ENCODE measurements around the gene PDAP1. TPM values are rescaled to one million over a fixed set of nuclear protein-coding genes. Genes with fewer than 3 reads are reported as not detected.

PDAP1 gene
- total and polyA plus RNA-seq, 9 of the 15 experiments (the other 6 are each of a cell fraction or from before 2014, with no cell fraction given), result 10.2 to 315 (median 129) TPM

DNA sequence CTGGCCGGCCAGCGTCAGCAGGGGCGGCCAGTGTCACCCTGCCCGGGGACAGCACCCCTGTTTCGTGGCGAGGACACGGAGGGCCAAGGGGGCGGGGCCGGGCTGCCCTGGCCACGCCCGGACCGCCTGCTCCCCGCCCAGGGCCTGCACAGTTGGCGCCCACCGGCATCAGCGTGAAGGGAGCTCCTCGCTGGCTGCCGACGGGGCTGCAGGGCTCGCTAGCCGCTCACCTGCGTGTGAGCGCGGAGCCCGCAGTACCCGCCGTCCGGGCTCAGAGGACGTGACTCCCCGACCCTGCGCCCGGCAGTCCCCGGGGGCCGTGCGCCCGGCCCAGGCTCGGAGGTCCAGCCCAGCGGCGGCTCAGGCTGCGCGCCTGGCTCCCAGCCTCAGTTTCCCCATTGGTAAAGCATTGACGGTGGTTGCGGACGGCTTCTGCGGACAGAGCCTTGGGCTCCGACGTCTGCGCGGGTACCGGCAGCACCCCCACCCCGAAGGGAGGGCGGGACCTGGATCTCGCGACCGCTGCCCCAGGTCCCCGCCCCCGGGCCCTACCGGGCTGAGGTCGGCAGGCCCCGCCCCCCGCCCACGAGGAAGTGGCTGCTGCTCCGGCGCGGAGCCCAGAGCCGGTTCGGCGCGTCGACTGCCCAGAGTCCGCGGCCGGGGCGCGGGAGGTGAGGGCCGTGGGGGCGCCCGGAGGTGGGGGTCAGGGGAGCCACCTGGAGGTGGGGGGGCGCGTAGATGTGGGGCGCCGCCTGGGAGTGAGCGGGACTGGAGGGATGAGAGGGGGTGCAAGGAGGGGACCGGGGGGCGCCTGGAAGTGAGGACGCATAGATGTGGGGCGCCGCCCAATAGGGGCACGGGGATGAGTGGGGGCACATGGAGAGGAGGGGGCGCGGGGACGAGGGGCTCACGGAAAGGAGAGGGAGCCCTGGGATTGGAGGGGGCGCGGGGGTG, 34.0 kb downstream of the PDAP1 start, which contains the start of gene ARPC1B (continued):
- TF ChIP-seq, protein P1, sequence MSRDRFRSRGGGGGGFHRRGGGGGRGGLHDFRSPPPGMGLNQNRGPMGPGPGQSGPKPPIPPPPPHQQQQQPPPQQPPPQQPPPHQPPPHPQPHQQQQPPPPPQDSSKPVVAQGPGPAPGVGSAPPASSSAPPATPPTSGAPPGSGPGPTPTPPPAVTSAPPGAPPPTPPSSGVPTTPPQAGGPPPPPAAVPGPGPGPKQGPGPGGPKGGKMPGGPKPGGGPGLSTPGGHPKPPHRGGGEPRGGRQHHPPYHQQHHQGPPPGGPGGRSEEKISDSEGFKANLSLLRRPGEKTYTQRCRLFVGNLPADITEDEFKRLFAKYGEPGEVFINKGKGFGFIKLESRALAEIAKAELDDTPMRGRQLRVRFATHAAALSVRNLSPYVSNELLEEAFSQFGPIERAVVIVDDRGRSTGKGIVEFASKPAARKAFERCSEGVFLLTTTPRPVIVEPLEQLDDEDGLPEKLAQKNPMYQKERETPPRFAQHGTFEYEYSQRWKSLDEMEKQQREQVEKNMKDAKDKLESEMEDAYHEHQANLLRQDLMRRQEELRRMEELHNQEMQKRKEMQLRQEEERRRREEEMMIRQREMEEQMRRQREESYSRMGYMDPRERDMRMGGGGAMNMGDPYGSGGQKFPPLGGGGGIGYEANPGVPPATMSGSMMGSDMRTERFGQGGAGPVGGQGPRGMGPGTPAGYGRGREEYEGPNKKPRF (IDR thresholded peaks at IDR 0.05; ENCODE audit: low read depth, low read length), result no peak
- TF ChIP-seq MCM5 (IDR thresholded peaks at IDR 0.05; ENCODE audit: low read depth), result no peak
- TF ChIP-seq GATA2 (CRISPR knock-in tag; IDR thresholded peaks at IDR 0.05), result no peak
- no peak for TF ChIP-seq PHF21A (IDR thresholded peaks at IDR 0.05; ENCODE audit: borderline replicate concordance, low read depth)
- TF ChIP-seq TRIM28 (IDR thresholded peaks at IDR 0.05), result no peak; the same call in 1 of the 2 replicates
- TF ChIP-seq ZBED1 (IDR thresholded peaks at IDR 0.05), result no peak; the same call in 1 of the 2 replicates
- TF ChIP-seq TCF7L2 (IDR thresholded peaks at IDR 0.05; ENCODE audit: low read depth, low read length), result no peak
- no peak for TF ChIP-seq NFRKB (IDR thresholded peaks at IDR 0.05; ENCODE audit: low read depth)
- TF ChIP-seq BRD4 (IDR thresholded peaks at IDR 0.05), result peak; percentile 75; the same call in 1 of the 2 replicates
- TF ChIP-seq, protein P2, sequence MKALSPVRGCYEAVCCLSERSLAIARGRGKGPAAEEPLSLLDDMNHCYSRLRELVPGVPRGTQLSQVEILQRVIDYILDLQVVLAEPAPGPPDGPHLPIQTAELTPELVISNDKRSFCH (CRISPR knock-in tag; IDR thresholded peaks at IDR 0.05), result no peak
- TF ChIP-seq, protein P2 (tag; IDR thresholded peaks at IDR 0.05), result no peak
- TF ChIP-seq, protein P3, sequence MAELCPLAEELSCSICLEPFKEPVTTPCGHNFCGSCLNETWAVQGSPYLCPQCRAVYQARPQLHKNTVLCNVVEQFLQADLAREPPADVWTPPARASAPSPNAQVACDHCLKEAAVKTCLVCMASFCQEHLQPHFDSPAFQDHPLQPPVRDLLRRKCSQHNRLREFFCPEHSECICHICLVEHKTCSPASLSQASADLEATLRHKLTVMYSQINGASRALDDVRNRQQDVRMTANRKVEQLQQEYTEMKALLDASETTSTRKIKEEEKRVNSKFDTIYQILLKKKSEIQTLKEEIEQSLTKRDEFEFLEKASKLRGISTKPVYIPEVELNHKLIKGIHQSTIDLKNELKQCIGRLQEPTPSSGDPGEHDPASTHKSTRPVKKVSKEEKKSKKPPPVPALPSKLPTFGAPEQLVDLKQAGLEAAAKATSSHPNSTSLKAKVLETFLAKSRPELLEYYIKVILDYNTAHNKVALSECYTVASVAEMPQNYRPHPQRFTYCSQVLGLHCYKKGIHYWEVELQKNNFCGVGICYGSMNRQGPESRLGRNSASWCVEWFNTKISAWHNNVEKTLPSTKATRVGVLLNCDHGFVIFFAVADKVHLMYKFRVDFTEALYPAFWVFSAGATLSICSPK (IDR thresholded peaks at IDR 0.05; ENCODE audit: borderline replicate concordance), result no peak
- TF ChIP-seq CBX5 (IDR thresholded peaks at IDR 0.05; ENCODE audit: borderline replicate concordance, low read depth), result no peak
- TF ChIP-seq ZNF263 (CRISPR knock-in tag; IDR thresholded peaks at IDR 0.05; ENCODE audit: borderline replicate concordance), result no peak
- TF ChIP-seq PHF8 (IDR thresholded peaks at IDR 0.05; ENCODE audit: borderline replicate concordance, low read length), result peak; percentile 79
- TF ChIP-seq SLC30A9 (CRISPR knock-in tag; IDR thresholded peaks at IDR 0.05), result no peak
- no peak for TF ChIP-seq BHLHE40 (IDR thresholded peaks at IDR 0.05; ENCODE audit: low read length)
- TF ChIP-seq, protein P4, sequence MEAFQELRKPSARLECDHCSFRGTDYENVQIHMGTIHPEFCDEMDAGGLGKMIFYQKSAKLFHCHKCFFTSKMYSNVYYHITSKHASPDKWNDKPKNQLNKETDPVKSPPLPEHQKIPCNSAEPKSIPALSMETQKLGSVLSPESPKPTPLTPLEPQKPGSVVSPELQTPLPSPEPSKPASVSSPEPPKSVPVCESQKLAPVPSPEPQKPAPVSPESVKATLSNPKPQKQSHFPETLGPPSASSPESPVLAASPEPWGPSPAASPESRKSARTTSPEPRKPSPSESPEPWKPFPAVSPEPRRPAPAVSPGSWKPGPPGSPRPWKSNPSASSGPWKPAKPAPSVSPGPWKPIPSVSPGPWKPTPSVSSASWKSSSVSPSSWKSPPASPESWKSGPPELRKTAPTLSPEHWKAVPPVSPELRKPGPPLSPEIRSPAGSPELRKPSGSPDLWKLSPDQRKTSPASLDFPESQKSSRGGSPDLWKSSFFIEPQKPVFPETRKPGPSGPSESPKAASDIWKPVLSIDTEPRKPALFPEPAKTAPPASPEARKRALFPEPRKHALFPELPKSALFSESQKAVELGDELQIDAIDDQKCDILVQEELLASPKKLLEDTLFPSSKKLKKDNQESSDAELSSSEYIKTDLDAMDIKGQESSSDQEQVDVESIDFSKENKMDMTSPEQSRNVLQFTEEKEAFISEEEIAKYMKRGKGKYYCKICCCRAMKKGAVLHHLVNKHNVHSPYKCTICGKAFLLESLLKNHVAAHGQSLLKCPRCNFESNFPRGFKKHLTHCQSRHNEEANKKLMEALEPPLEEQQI (IDR thresholded peaks at IDR 0.05), result no peak
- TF ChIP-seq, protein P5, sequence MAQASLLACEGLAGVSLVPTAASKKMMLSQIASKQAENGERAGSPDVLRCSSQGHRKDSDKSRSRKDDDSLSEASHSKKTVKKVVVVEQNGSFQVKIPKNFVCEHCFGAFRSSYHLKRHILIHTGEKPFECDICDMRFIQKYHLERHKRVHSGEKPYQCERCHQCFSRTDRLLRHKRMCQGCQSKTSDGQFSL (CRISPR knock-in tag; IDR thresholded peaks at IDR 0.05), result peak; percentile 85
- TF ChIP-seq, protein P5 (tag; IDR thresholded peaks at IDR 0.05), result peak in 1 of 2 experiments; percentile 63; a peak in 2 of 4 replicates
- TF ChIP-seq HNRNPL (IDR thresholded peaks at IDR 0.05; ENCODE audit: low read depth, low read length), result 0 out of 2 replicates have a peak, but pooled peaks have one; percentile 31

All from K562 (cell line).